Panc1 (cell line): Measurements from ENCODE around the gene VSIR. TPM values are rescaled to one million over a fixed set of nuclear protein-coding genes. Genes with fewer than 3 reads are reported as not detected.

Source experiments
- ATAC-seq: fragments of 200-7000 bp; cut with Tn5 transposase; 2 replicates; pipeline ENCODE4 v1.9.1; 2020; ENCODE audit warnings: mild to moderate bottlenecking, moderate library complexity
- BruUV-seq: library from RNA; stranded (reverse); fragments of 400-500 nt; replicated peaks from 2 replicates; lab custom pipeline; 2021; lab: Mats Ljungman, UMichigan
- CTCF ChIA-PET: fragments of 300-600 bp; sonication (Branson Sonifier 250); formaldehyde crosslinking; loops from one replicate; lab custom pipeline; 2022; ENCODE audit warnings: antibody characterized with exemption; lab: Charles Lee
- POLR2A ChIA-PET: fragments of 300-600 bp; sonication (Branson Sonifier 250); formaldehyde crosslinking; loops from one replicate; lab custom pipeline; 2022; ENCODE audit warnings: antibody characterized with exemption; lab: Charles Lee
- DNase-seq: peaks from one replicate; pipeline ENCODE4 v3.0.0-alpha.2; 2010; ENCODE audit warnings: low read depth, low spot score
- H3K27ac ChIP-seq: 2 replicates; pipeline ENCODE4 v1.5.1; 2011; ENCODE audit warnings: mild to moderate bottlenecking, low read length, inconsistent platforms
- H3K27me3 ChIP-seq: fragments of 200-500 bp; sonication (Bioruptor generic); 2 replicates; pipeline ENCODE4 v1.6.0; 2014; ENCODE audit warnings: low read length, inconsistent platforms; ENCODE audit not compliant: control insufficient read depth, insufficient read depth
- H3K36me3 ChIP-seq: fragments of 200-500 bp; sonication (Bioruptor generic); 2 replicates; pipeline ENCODE4 v1.5.1; 2014; ENCODE audit warnings: inconsistent platforms, mild to moderate bottlenecking, low read length, moderate library complexity; ENCODE audit not compliant: control insufficient read depth, insufficient read depth
- H3K4me1 ChIP-seq: 2 replicates; pipeline ENCODE4 v1.5.1; 2011; ENCODE audit warnings: inconsistent platforms, mild to moderate bottlenecking, low read length, moderate library complexity; ENCODE audit not compliant: control insufficient read depth, insufficient read depth
- H3K4me3 ChIP-seq, 2 experiments: 2 replicates each; pipeline ENCODE4 v1.5.1; 2011 to 2012; ENCODE audit warnings: low read depth in 2 of 2, low read length in 2 of 2, mild to moderate bottlenecking in 2 of 2, inconsistent platforms in 1 of 2, moderate library complexity in 1 of 2
- H3K9me3 ChIP-seq: fragments of 200-500 bp; sonication (Bioruptor generic); 2 replicates; pipeline ENCODE4 v1.5.1; 2014; ENCODE audit warnings: low read depth, mild to moderate bottlenecking, inconsistent platforms, low read length, moderate library complexity; ENCODE audit not compliant: control insufficient read depth, insufficient read depth
- CTCF ChIP-seq: fragments of 450-650 bp; IDR thresholded peaks from 2 replicates; pipeline ENCODE4 v1.5.1; 2017; ENCODE audit warnings: mild to moderate bottlenecking
- POLR2AphosphoS5 ChIP-seq: IDR thresholded peaks from 2 replicates; pipeline ENCODE4 v1.6.1; 2012; ENCODE audit warnings: mild to moderate bottlenecking, low read depth, low read length, moderate library complexity
- REST ChIP-seq, 2 experiments: IDR thresholded peaks; 2 replicates each; pipeline ENCODE4 v1.6.1; 2011 to 2012; ENCODE audit warnings: low read depth in 2 of 2, control low read depth in 1 of 2, low read length in 1 of 2, mild to moderate bottlenecking in 1 of 2, moderate library complexity in 1 of 2; ENCODE audit not compliant: insufficient read depth in 1 of 2
- SIN3A ChIP-seq: IDR thresholded peaks from 2 replicates; pipeline ENCODE4 v1.6.1; 2012; ENCODE audit warnings: low read depth, mild to moderate bottlenecking, low read length, moderate library complexity, borderline replicate concordance; ENCODE audit not compliant: insufficient read depth
- TCF7L2 ChIP-seq: IDR thresholded peaks from 2 replicates; pipeline ENCODE4 v1.6.1; 2011; ENCODE audit warnings: mild to moderate bottlenecking, low read depth, low read length, inconsistent platforms
- in situ Hi-C: cut with HindIII; loops from 2 replicates; pipeline ENCODE4 v1.10.0; 2016; ENCODE audit warnings: low sequenced_read_pairs, low pct_unique_long_range_greater_than_20kb
- intact Hi-C: fragments of 100-400 bp; cut with micrococcal nuclease; formaldehyde crosslinking; loops from one replicate; pipeline ENCODE4 v1.10.0; 2022; ENCODE audit not compliant: unreplicated experiment
- total RNA-seq: library from RNA; stranded (reverse); gene quantifications from one replicate; pipeline ENCODE4 v1.2.1, GENCODE V29; 2021; ENCODE audit not compliant: unreplicated experiment

The VSIR gene
- total RNA-seq, 1 experiment from 2014 or later = 34.9 TPM

GRCh38 chr10:71698737-71699136, 74.6 kb downstream of the VSIR start:
- ChIA-PET POLR2A (interaction anchor here (0.6 kb wide), 1 partner anchor 276 kb away, joined by 3 read pairs; no protein-coding TSS in a partner anchor), CTCF (interaction anchor here (1.0 to 2.8 kb wide), 3 partner anchors 9 to 303 kb away, joined by 5 to 9 read pairs (median 9); no protein-coding TSS in a partner anchor)
- H3K36me3 ChIP-seq = no peaks in the 10 kb centered on the region
- H3K4me1 ChIP-seq = peaks cover 12% of the 10 kb centered on the region
- no TSS peak for BruUV-seq
- no peaks in the 10 kb centered on the region for H3K27me3 ChIP-seq
- no peak overlapping the region for H3K4me3 ChIP-seq
- intact Hi-C loops (loop anchor here (5.0 kb wide), 1 partner anchor 386 kb away; no protein-coding TSS in a partner anchor), in situ Hi-C loops (no loop called here)
- TF ChIP-seq POLR2AphosphoS5 = no peak
- TF ChIP-seq SIN3A = no peak
- TF ChIP-seq CTCF = no peak
- no peak for TF ChIP-seq TCF7L2
- TF ChIP-seq REST (IDR thresholded peaks at IDR 0.05; ENCODE audit: insufficient read depth in 1 of 2, low read depth in 2 of 2, low read length in 1 of 2) = no peak
- H3K27ac ChIP-seq = no peak overlapping the region
- DNase-seq (no peak), ATAC-seq (no peak)
- H3K9me3 ChIP-seq = no peaks in the 10 kb centered on the region

GRCh38 chr10:71697938-71698709, 75.2 kb downstream of the VSIR start:
- POLR2A ChIA-PET = interaction anchor here (0.6 kb wide), 1 partner anchor 277 kb away, joined by 3 read pairs; no protein-coding TSS in a partner anchor

More at GRCh38 chr10:71697938-71698709, 75.2 kb downstream of the VSIR start:
- no peaks in the 10 kb centered on the region for H3K9me3 ChIP-seq
- H3K27ac ChIP-seq = no peak overlapping the region
- no peak overlapping the region for H3K4me3 ChIP-seq
- H3K4me1 ChIP-seq = peaks cover 18% of the 10 kb centered on the region
- no peaks in the 10 kb centered on the region for H3K27me3 ChIP-seq
- intact Hi-C loops = loop anchor here (5.0 kb wide), 1 partner anchor 386 kb away; no protein-coding TSS in a partner anchor
- BruUV-seq = no TSS peak
- no peaks in the 10 kb centered on the region for H3K36me3 ChIP-seq
- CTCF ChIA-PET = interaction anchor here (1.0 to 2.8 kb wide), 8 partner anchors 9 to 384 kb away, joined by 3 to 10 read pairs (median 6); partner anchors contain the start of gene VSIR
- in situ Hi-C loops = no loop called here
- TF ChIP-seq TCF7L2 (no peak), SIN3A (no peak), REST (IDR thresholded peaks at IDR 0.05; ENCODE audit: insufficient read depth in 1 of 2, low read depth in 2 of 2, low read length in 1 of 2) (no peak), POLR2AphosphoS5 (no peak), CTCF (no peak)
- DNase-seq = no peak
- ATAC-seq = no peak
